Measurements from ENCODE around the gene SGPP2. TPM values are rescaled to one million over a fixed set of nuclear protein-coding genes. Genes with fewer than 3 reads are reported as not detected.

SGPP2 gene
- total RNA-seq, 1 donor from 2014 or later, result 0.20 TPM

GRCh38 chr2:222561151-222561550, 136.8 kb downstream of the SGPP2 start:
- no peaks in the 10 kb centered on the region for H3K79me2 ChIP-seq (ENCODE audit: insufficient read depth, low read length)
- FAIRE-seq, result no peak
- H3K4me3 Mint-ChIP-seq (ENCODE audit: unreplicated experiment), result no peak overlapping the region
- H3K9ac ChIP-seq (ENCODE audit: low read length), result no peak overlapping the region
- no peaks in the 10 kb centered on the region for H3K9me3 Mint-ChIP-seq (ENCODE audit: unreplicated experiment)
- H3K36me3 ChIP-seq (ENCODE audit: insufficient read depth, low read length), result peaks cover 9% of the 10 kb centered on the region
- no peak for DNase-seq (ENCODE audit: low read depth)
- H2AFZ ChIP-seq (ENCODE audit: low read depth, low read length), result no peak overlapping the region
- H3K27ac Mint-ChIP-seq (ENCODE audit: unreplicated experiment), result no peak overlapping the region
- no peaks in the 10 kb centered on the region for H3K9me3 ChIP-seq (ENCODE audit: insufficient read depth, low read depth, low read length)
- no peaks in the 10 kb centered on the region for H4K20me1 ChIP-seq (ENCODE audit: insufficient read depth, low read length)
- H3K27ac ChIP-seq (ENCODE audit: low read depth, low read length), result no peak overlapping the region
- no peaks in the 10 kb centered on the region for H3K27me3 Mint-ChIP-seq (ENCODE audit: low read depth, unreplicated experiment)
- H3K4me1 ChIP-seq (ENCODE audit: insufficient read depth, low read length), result no peaks in the 10 kb centered on the region
- H3K36me3 Mint-ChIP-seq (ENCODE audit: low read depth, unreplicated experiment), result peaks cover 2% of the 10 kb centered on the region
- no peaks in the 10 kb centered on the region for H3K27me3 ChIP-seq (ENCODE audit: insufficient read depth, low read length)
- H3K4me1 Mint-ChIP-seq (ENCODE audit: low read depth, unreplicated experiment), result no peaks in the 10 kb centered on the region
- TF ChIP-seq EZH2 (IDR thresholded peaks at IDR 0.05; ENCODE audit: insufficient read depth, low read length) (no peak), CTCF (IDR thresholded peaks at IDR 0.05; ENCODE audit: insufficient read depth, low read depth, low read length) (no peak)
- no peak overlapping the region for H3K4me2 ChIP-seq (ENCODE audit: low read length)
- no peak overlapping the region for H3K4me3 ChIP-seq (ENCODE audit: insufficient read depth, low read depth, low read length)

- H3K9me3 ChIP-seq (ENCODE audit: insufficient read depth, low read depth, low read length), result no peaks in the 10 kb centered on the region
- H3K27me3 Mint-ChIP-seq (ENCODE audit: low read depth, unreplicated experiment), result no peaks in the 10 kb centered on the region
- H3K9ac ChIP-seq (ENCODE audit: low read length), result no peak overlapping the region
- no peak overlapping the region for H3K4me3 ChIP-seq (ENCODE audit: insufficient read depth, low read depth, low read length)
- no peak overlapping the region for H3K27ac Mint-ChIP-seq (ENCODE audit: unreplicated experiment)
- TF ChIP-seq EZH2 (IDR thresholded peaks at IDR 0.05; ENCODE audit: insufficient read depth, low read length) (no peak), CTCF (IDR thresholded peaks at IDR 0.05; ENCODE audit: insufficient read depth, low read depth, low read length) (peak; percentile 34)
- no peaks in the 10 kb centered on the region for H3K27me3 ChIP-seq (ENCODE audit: insufficient read depth, low read length)
- no peaks in the 10 kb centered on the region for H3K4me1 ChIP-seq (ENCODE audit: insufficient read depth, low read length)
- peaks cover 6% of the 10 kb centered on the region for H3K36me3 Mint-ChIP-seq (ENCODE audit: low read depth, unreplicated experiment)
- DNase-seq (ENCODE audit: low read depth) (no peak), FAIRE-seq (no peak)
- H3K79me2 ChIP-seq (ENCODE audit: insufficient read depth, low read length), result no peaks in the 10 kb centered on the region
- H2AFZ ChIP-seq (ENCODE audit: low read depth, low read length), result no peak overlapping the region
- H3K27ac ChIP-seq (ENCODE audit: low read depth, low read length), result no peak overlapping the region
- no peaks in the 10 kb centered on the region for H4K20me1 ChIP-seq (ENCODE audit: insufficient read depth, low read length)
- H3K36me3 ChIP-seq (ENCODE audit: insufficient read depth, low read length), result peaks cover 10% of the 10 kb centered on the region
- H3K4me1 Mint-ChIP-seq (ENCODE audit: low read depth, unreplicated experiment), result no peaks in the 10 kb centered on the region
- no peak overlapping the region for H3K4me3 Mint-ChIP-seq (ENCODE audit: unreplicated experiment)
- H3K9me3 Mint-ChIP-seq (ENCODE audit: unreplicated experiment), result no peaks in the 10 kb centered on the region
- no peak overlapping the region for H3K4me2 ChIP-seq (ENCODE audit: low read length)
Measured at GRCh38 chr2:222561817-222562645, 137.7 kb downstream of the SGPP2 start.

DNA sequence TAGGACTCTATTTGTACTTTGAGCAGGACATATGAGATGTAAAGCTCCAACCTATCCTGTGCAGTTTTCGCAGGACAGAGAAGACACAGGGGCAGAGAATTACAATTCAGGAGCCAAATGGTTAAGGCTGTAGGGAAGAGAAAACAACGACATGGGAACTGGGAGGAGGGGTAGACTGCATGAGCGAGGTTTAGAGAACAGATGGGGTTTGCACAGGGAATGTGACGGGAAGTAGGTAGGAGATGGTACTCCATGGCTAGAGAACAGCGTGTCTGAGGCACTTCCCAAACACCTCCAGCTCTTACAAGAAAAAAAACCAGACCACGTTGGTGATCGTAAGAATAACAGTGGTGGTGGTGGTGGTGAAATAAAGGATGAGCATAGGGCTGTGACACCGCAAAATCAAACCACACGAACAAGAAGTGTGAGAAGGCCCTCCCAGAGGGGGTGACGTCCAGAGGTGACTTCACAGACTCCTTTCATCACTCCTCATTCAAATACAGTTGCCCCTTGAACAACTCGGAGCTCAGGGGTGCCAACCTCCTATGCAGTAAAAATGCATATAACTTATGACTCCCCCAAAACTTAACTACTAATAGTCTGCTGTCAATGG, 138.9 kb downstream of the SGPP2 start:
- Histone ChIP-seq H3K9ac (ENCODE audit: low read length) (no peak overlapping the region), H3K36me3 (ENCODE audit: insufficient read depth, low read length) (peaks cover 10% of the 10 kb centered on the region), H3K27ac (ENCODE audit: low read depth, low read length) (no peak overlapping the region), H3K79me2 (ENCODE audit: insufficient read depth, low read length) (no peaks in the 10 kb centered on the region), H3K4me1 (ENCODE audit: insufficient read depth, low read length) (no peaks in the 10 kb centered on the region), H3K4me2 (ENCODE audit: low read length) (no peak overlapping the region), H3K27me3 (ENCODE audit: insufficient read depth, low read length) (no peaks in the 10 kb centered on the region), H3K4me3 (ENCODE audit: insufficient read depth, low read depth, low read length) (no peak overlapping the region), H4K20me1 (ENCODE audit: insufficient read depth, low read length) (no peaks in the 10 kb centered on the region), H3K9me3 (ENCODE audit: insufficient read depth, low read depth, low read length) (no peaks in the 10 kb centered on the region), H2AFZ (ENCODE audit: low read depth, low read length) (no peak overlapping the region)
- DNase-seq (ENCODE audit: low read depth), result no peak
- Mint-ChIP-seq H3K4me3 (ENCODE audit: unreplicated experiment) (no peak overlapping the region), H3K9me3 (ENCODE audit: unreplicated experiment) (no peaks in the 10 kb centered on the region), H3K27me3 (ENCODE audit: low read depth, unreplicated experiment) (no peaks in the 10 kb centered on the region), H3K36me3 (ENCODE audit: low read depth, unreplicated experiment) (peaks cover 5% of the 10 kb centered on the region), H3K4me1 (ENCODE audit: low read depth, unreplicated experiment) (no peaks in the 10 kb centered on the region), H3K27ac (ENCODE audit: unreplicated experiment) (no peak overlapping the region)
- TF ChIP-seq CTCF (IDR thresholded peaks at IDR 0.05; ENCODE audit: insufficient read depth, low read depth, low read length) (no peak), EZH2 (IDR thresholded peaks at IDR 0.05; ENCODE audit: insufficient read depth, low read length) (no peak)
- no peak for FAIRE-seq

Measured in astrocyte (in vitro differentiated cells and primary cell).